DMS79 treated with DMSO at 0.1 percent for 48 hours (cell line): ENCODE measurements around the gene ECI1.
"Not testable (repeated sequence)": the region's sequence is repeated elsewhere in the genome, so short reads cannot be mapped to it uniquely, and the experiment has no call there.

Experiments used
- DNase-seq: peaks from one replicate; lab custom pipeline; 2025; lab: John Stamatoyannopoulos, UW

ECI1 gene

DNA sequence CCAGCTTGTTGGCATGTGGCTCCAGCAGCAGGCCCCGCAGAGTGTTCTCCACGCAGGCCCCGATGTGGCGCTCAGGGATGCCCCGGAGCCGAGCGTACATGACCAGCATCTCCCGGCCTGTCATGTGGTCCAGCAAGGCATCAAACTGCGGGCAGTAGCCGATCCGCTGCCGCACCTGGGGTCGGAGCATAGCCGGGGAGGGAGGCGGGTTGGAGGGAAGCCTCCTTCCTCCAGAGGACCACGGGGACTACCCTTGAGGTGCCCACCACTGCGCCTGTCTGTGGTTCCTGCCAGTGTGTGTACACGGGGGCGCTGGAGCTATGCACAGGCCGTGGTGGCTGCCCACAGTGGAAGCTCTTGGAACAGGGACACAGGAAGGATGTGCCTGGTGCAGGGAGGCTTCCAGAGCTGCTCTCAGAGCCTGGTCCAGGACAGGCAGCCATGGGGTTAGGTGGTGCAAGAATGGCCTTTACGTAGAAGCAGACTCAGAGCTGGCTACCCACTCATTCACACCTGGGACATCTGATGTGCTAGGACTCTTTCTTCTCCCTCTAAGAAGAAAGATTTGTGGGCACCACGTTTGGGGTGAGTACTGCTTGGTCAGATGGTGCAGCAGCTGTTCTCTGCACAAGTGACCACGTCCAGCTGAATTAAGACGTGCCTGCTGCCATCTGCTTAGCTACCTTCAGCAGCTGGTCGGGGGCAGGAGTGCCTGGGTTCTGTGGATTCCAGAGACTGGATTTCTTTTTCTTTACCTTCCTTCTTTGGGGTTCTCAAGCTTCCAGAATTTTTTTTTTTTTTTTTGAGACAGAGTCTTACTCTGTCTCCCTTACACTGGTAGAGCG lies 27.8 kb upstream of the ECI1 start:
- DNase-seq, result no peak

DNA sequence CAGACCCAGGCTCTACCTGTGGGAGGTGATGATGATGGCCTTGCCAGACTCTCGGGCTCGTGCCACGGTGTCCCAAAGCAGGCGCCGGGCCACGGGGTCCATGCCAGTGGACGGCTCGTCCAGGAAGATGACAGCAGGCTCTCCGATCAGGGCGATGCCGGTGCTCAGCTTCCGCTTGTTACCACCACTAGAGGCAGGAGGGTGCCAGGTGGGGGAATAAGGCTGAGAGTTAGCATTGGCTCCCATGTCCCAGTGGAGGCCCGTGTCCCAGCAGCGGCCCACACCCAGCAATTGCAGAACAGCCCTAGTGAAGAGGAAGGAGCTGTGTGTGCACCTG lies 26.9 kb upstream of the ECI1 start:
- DNase-seq, result no peak

DNA sequence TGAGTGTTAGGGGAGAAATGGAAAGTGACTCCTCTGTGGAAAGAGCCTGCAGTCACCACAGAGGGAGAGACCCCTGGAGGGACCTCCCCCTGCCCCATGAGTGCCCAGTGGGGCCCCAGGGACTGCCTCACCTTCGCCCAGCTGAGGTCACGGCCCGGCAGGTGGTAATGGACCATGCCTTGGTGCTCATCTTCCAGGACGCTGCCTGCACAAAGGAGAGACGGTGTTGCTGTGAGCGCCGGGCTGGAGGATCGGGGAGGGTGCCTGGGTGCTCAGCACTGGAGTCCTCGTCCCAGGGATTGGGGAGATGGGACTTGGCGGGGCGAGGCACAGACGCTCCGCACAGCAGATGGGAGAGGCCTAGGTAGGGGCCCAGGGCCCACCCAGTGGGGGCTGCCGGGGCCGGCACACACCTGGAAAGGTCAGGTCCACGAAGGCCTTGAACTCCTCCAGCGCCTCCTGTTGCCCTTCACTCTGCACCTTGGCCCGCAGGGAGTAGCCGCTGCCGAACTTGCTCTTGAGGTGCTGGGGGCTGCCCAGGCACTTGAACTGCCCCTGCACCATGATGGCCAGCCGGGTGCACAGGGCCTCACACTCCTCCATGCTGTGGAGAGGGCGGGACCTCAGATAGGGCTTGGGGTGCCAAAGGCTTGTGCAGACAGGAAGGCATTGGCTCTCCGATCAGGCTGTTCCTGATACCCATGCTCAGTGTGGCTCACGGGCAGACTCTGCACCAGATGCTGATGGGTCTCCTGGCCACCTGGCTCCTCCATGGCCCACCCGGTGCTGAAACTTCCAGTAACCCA lies 26.3 kb upstream of the ECI1 start:
- DNase-seq, result no peak

DNA sequence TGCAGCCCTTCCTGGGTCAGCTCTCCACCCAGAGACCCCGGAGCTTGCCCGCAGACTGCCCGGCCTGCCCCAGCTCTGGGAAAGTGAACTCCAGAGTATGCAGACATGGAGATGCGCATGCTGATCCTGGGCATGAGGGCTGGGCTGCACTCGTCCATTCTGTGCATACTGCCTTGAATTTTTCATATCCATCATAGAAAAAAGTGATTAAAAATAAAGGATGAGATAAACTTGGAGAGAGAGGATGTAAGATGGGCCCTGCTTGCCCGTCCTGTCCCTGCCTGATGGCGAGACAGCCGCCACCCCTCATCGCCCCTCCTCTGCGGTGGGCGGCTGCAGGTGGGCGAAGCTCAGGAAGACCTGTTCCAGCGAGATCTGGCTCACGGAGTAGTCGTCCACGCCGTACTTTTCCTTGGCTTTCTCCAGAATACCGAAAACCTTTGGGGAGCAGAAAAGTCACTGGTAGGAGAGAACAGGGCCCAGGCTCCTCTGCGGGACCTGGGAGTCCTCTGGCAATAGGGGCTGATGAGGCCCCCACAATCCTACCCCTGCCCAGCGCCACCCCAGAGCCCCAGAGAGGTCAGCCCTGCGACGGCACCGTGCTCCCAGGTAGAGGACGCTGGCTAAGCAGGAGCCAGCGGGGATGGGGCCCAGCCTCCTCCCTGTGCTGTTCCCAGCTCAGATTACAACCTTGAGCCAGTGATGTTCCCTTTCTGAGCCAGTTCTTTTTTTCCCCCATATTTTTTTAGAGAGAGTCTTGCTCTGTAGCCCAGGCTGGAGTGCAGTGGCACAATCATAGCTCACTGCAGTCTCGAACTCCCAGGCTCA lies 25.2 kb upstream of the ECI1 start:
- DNase-seq, result no peak

DNA sequence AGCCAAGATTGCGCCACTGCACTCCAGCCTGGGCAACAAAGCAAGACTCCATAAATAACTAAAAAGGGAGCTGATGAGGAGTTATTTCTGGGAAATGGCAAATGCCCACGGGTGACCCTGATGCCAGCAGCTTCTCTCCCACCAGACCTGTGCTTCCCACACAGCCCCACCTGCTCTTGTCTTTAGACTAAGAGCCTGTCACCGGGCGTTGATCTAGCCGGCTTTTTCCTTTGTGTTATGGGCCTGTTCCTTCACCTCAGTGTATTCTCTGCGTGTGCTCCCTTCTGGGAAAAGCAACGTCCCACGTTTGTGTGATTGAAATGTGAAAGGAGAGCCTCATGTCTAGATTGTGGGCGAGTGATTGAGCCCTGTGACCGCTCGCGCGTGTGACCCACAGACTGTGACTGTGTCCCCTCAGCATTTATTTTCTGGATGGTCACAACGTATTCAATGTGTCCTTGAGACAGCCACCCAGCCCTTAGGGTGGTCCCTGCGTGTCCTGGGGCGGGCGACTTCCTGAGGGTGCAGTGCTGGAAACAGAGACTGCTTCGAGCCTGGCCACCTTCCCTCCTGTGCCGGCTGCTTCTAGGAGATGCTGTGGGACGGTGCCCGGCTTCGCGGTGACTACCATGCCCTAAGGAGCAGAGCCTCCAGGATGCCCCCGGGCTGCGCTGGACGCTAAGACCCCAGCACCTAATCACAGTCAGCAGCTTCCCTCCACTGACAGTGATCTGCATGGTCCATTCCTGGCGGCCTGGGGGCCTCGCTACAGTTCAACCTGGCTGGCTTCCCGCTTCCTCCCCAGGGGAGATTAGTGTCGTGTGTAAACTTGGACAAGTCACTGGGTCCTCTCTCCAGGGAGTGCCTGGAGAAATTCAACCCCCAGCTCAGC lies 24.3 kb upstream of the ECI1 start:
- DNase-seq, result no peak

DNA sequence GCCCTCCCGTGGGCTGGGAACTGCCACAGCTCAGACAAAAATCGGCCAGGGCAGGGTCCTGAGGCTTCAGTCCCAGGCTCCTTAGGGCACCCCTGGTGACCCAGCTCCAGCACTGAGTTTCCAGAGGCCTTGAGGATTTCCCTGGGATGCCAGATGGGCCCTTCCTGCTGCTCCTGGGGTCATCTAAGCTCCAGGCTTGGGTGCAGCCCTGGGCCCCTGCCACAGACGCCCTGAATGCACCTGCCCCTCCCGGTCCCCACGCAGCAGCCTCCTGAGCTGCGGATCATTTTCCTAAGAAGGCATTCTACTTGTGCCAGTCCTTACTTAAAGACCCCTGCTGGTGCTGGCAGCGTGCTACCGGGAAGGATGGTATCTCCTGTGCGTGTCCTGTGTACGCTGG lies 22.5 kb upstream of the ECI1 start:
- no peak for DNase-seq

DNA sequence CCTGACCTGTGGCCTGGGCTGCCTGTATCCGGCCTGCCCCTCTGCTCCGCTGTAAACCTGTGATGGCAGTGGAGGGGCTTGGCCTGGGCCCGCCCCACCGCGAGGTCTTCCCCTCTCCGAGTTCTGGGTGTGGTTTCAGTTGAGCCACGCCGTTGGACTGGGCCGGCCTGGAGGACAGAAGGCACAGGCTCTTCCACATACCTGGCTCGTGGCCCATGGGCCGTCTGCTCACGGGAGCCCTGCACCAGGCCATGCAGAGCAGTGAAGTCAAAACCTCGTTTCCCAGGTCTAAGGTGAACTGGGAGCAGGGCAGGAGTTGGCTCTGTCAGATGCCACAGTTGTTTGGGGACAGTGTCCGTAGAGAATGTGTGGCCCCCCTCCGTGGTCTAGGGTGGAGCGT lies 22.1 kb upstream of the ECI1 start:
- no peak for DNase-seq

DNA sequence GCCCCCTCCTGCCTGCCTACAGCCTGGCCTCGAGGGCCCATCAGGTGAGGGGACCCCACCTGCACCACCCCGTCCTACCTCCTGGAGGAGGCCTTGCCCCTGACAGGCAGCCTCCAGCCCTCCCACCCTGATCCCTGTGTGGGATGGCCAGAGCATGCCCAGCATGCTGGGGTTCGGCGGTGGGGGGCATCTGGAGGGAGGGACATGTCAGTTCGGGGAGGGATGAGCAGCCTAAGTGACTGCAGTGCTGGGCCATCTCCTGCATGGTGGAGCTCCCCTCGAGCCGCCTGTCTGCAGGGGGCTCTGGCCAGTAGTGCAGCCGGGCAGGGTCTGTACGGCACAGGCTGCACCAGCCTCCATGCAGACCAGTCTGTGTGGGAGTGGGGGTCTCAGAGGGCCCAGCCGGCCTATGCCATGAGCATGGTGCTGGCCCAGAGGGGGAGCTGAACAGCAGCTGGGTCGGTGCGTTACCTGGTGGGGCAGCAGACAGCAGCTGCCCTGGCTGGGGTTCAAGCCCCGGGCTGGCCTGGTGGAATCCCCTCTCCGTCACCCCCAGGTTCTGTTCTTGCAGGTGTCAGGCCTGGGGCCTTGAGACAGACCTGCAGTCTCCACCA lies 20.6 kb upstream of the ECI1 start:
- DNase-seq, result no peak

DNA sequence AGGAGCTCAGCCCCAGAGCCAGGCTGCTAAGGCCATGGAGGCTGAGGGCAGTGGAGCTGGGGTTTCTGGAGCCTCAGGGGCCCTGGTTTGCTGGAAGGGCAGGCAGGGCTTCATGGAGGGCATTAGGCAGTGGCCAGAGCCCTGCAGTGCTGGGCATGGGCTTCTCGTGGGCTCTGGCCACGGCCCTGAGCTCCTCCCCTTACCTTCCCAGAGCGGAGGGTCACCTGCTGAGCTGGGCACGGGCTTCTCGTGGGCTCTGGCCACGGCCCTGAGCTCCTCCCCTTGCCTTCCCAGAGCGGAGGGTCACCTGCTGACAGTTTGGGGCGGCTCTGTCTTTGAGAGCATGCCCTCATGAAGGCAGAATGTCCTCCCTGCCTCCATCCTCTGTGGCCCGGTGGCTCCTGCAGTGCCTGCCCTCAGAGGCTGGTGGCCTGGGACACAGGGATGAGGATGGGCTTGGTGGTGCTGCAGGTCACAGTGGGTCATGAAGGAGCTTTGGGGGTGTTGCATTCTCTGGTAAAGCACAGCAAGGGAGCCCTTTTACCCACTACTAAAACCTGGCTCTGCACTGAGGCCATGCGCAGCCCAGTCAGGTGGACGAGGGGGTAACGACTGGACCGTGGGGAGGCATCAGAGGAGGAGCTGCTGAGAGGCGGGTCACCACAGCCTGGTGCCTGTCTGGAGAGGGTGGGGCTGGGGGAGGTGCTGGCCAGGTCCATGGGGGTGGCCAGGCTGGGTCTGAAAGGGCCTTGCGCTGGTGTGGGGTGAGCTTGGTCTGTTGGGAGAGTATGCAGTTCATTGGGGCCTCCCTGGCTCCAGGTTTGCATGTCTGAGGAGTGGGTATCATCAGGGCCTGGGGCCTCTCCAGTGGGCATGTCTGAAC lies 19.4 kb upstream of the ECI1 start:
- no peak for DNase-seq

DNA sequence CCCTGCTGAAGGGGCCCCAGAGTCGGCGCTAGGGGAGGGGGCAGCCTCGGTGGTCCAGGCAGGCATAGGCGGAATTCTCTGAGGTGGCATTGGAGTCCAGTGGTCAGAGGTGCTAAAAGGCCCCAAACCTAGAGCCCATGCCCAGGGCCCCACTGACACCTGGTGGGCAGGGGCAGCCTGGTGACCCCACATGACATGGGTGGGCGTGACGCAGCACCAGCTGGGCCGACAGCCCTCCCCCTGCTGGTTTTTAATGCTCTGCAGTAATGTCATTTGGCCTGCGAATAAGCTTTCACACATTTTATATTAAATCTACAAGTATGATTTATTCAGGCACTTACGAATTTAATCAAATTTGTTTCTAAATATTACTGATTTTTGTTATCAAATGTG lies 18.7 kb upstream of the ECI1 start:
- DNase-seq, result no peak

DNA sequence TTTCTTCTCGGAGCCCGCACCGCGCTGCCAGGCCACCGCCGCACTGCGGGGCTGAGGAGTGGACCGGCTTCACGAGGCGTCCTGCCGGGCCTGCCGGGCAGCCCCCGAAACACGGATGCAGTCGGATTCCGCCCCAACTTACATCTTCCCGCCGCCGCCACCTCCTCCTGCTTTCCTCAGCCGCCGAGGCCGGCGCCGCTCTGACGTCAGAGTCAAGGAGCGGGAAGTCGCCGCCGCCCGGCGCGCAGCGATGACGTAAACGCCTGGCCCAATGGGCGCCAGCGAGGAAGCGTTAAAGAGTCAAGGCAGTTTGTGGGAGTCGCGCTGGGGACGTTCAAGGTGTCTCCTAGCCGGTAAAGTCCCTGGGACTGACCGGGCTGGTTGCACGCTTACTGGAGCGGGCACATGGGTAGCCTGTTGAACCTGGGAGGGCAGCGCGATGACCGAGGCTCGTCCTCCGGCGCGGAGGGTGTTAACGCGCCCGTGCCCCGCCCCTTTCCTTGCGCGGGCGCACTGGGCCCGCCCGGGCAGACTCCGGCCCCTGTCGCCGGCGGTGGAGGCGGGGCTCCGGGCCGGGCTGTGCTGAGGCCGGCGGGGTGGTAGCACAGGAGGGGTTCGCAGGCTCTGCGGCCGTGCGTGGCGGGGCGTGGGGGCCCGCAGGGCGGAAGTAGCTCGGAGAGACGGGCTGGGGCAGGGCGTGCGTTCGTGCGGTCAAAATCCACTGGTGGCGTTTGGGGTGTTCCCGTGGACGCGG lies 16.7 kb upstream of the ECI1 start, which contains the start of gene RNPS1:
TSS of gene RNPS1 (minus strand) at position 214 of the 754 bp plus-strand sequence. CDS start 3,483 bp downstream, outside the sequence.
- DNase-seq, result peak; percentile 71

DNA sequence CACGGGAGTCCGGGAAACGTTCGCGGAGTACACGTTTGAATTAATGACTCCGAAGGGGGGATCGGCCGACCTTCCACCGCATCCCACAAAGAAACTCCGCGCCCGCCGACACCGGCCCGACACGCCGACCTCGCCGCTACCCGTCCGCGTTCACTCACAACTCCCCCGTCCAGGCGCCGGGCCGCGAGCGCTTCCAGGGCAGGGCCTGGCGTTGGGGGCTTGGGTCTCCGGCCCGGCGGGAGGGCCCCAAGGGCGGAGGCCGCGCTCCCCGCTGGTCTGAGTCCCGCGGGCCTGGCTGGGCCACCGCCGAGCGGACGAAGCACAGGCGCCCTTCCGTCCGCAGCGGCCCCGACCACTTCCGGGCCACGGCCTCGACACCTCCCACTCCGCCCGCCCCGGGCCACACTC lies 16.1 kb upstream of the ECI1 start:
- not testable (repeated sequence) for DNase-seq

DNA sequence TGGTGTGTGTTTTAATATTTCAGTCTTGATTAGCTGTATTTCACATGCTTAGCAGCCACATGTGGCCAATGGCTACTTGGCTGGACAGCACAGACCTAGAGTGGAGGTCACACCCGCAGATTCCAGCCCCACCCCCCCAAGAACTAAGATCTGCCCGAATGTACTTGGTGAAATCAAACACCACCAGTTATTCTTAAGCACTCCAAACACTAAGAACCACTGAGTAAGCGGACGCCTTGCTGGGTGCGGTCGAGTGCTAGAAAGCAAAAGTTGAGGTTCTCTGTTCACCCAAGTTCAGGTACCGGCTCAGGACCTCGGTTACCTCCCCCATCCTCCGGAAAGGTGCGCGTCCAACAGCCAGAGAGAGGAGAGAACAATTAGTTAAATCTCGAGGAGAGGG lies 15.5 kb upstream of the ECI1 start:
- not testable (repeated sequence) for DNase-seq

DNA sequence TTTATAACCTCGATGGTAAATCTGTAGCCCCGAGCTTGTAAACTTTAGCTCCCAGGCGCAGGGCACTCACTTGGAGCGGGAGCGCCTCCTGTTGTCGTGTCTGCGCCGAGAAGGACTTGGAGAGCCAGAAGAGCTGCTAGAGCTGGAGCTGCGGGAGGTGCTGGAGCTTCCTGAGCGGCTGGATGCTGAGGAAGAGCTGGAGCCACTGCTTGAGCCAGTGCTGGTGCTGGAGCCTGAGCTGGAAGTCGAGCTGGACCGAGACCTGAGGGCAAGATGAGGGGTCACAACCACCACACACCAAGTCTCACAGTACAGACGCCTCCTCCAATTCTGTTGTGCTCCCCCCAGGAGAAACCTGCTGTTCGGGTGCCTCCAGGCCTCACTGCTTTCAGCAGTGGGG lies 11.6 kb upstream of the ECI1 start:
- DNase-seq, result not testable (repeated sequence)

DNA sequence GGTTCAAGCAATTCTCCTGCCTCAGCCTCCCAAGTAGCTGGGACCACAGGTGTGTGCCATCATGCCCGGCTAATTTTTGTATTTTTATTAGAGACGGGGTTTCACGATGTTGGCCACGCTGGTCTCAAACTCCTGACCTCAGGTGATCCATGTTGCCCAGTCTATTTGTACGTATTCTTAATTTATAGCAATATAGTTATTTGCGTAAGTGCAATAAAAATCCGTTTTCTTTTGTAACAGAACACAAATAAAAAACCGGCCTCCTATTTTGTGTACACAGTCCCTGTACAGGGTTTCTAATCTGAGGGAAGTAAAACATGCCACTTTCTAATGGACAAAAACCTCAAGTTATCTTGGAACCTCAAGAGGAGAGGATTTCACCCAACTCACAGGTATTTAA lies 8.9 kb upstream of the ECI1 start:
- DNase-seq, result no peak

DNA sequence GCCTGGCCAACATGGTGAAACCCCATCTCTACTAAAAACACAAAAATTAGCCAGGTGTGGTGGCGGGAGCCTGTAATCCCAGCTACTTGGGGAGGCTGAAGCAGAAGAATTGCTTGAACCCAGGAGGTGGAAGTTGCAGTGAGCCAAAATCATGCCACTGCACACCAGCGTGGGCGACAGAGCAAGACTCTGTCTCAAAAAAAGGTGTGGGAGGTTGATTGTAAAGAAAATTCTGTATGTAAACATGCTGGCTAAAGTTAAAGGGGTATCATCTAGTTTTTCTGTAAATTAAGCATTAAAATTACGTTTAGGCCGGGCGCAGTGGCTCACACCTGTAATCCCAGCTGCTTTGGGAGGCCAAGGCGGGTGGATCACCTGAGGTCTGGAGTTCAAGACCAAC lies 7.1 kb upstream of the ECI1 start:
- DNase-seq, result not testable (repeated sequence)

DNA sequence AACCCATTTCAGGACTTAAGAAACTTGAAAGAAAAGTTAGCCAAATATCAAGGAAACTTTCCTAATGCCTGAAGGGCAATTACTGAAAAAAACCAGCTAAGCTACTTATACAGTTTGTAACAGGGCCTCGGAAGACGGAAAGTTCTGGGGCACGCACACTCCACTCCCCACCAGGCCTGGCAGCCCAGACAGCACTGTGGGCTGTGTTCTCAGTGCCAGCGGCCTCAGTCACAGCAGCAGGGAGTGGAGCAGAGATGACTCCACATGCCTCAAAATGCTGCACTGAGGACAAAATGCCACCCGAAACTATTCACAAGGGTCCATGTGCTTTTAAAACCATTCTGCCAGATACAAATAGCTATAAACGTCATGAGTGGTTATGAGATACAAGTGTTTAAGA lies 6.3 kb upstream of the ECI1 start:
- no peak for DNase-seq

DNA sequence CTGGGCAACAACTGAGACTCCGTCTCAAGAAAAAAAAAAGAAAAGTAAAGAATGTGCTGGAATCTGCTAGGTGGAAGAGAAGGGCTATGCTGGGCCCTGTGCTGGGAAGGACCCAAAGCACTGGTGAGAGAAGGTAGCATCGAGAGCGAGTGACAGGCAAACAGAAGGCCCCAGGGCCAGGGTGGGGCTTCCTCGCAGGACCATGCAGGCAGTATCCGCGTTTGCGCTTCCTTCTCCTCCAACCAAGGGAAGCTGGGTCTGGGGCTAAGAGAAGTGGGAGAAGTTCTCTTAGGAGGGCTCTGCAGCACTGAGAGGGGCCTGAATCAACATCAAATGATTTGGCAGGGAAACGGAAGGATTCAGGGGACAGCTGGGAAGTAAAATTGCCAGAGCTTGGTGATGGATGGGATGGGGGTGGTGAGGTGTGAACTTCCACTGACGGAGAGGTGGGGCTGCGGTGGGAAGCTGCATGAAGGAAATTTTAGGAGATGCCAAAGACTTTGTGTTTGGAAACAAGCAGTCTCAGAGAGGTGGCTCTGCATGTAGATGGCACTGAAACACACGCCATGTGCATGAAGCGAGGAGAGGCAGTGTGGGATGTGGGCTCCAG lies 5.2 kb upstream of the ECI1 start:
- no peak for DNase-seq

DNA sequence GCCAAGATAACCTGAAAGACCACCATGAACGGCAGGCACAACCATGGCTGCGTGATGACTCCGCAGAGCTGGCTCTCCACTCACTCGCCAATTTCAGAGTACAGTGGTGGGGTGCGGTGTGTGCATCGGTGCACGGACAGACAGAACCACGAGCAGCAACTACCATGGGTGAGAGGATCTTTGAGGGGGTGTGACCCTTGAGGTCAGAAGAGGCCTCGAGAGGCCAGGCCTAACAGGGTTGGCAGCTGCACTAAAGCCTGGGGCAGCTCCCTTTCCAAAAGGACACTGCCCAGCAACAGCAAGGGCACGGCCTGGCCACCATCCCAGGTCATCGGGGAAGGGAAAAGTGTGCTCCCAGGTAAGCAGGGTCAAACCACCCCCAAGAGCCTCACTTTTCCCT lies 1.9 kb upstream of the ECI1 start:
- no peak for DNase-seq
